GM19395 (cell line): Measurements from ENCODE around the gene ZKSCAN4.

ENCODE experiments used
- ATAC-seq: cut with Tn5 transposase; IDR thresholded peaks from one replicate; pipeline ENCODE4 v1.9.1; 2021; ENCODE audit warnings: mild to moderate bottlenecking, moderate library complexity; ENCODE audit not compliant: unreplicated experiment

Gene ZKSCAN4

DNA sequence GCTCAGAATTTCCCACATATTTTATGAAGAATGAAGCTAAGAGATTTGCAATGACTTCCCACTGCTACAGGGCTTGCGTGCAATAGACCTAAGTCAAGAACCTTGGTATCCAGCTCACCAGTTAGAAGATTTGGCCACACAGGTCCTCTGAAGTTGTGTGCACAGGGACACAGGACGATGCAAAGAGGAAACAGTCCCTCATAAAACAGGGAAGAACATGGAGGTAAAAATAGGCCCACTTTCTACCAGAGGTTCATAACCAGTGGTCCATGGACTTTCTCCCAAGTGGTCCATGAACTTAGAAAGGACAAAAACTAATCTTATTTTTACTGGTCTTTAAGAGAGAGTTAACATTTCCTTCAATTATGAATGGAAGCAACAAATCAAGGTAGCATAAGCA, 1.3 kb downstream of the ZKSCAN4 start:
- no peak for ATAC-seq

DNA sequence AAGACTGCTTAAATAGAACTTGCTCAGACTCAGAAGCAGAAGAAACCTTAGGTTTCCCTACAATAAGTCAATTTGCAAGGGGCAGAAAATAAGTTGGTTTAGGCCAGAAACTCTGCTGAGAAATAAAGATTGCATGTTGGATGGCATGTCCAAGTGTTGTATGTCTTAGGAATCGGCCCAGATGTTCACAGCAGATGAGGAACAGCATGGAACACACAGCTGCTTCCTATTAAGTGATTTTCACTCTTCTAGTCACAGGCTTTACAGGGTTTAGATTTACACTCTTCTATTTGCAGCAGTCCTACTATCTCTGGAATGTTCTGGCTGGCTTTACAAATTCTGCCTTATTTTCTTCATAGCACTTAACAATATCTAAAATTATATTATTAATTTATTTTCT, 3.2 kb downstream of the ZKSCAN4 start:
- ATAC-seq = no peak

DNA sequence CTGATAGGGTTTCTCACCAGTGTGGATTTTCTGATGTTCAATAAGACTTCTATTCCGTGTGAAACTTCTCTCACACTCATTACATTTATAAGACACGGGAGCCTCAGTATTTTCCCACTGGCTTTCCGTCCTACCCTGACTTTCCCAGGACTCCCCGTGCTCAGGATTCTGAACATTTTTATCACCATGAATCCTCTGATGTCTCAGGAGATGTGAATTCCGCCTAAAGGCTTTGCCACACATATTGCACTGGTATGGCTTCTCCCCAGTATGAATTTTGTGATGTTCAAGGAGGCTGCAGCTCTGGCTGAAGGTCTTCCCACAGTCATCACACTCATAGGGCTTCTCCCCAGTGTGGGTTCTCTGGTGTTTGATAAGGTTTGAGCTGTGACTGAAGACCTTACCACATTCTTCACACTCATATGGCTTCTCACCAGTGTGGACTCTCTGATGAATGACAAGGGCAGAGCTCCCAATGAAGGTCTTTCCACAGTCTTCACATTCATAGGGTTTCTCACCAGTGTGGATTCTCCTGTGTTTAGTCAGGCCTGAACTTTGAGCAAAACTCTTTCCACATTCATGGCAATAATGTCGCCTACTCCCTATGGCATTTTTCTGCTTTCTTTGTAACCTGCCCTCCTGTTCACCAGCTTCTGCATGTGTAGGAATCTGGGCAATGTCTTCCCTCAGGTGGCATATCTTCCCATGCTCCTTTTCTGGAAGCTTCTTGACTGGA, 6.7 kb downstream of the ZKSCAN4 start:
- no peak for ATAC-seq

DNA sequence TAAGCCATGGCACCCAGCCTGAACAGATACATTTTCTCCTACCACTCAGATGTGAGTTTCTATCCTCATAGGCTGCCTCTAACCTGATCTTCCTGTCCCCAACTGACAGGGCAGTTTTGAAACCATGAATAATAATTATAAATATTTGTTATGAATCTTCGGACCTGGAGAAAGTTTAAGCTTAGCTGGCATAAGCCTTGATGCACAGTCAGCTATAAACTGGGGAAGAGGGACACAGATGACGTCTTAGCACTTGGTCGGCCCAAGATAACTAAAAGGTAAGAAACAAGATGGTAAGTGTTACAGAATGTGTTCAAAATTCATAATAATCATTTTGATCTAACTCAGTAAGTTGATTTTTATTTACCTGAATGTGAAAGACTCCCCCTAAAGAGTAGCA, 8.1 kb downstream of the ZKSCAN4 start:
- no peak for ATAC-seq

DNA sequence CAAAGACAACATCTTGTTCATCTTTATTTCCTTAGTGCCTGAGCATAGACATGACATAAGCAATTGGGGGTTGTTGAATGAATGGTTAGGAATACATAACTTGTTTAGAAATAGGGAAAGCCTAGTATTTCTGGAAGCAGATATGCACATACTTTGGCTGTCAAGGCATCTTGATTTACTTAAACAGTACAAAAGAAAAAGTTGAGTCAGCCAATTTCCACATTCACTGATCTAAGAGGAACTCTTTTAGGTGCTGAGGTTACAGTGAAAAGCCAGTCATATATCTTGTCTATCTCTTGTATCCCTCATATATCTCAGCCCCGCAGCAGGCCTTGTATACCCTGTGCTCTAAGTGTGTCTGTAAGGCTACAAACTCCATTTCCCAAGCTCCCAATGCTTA, 11.6 kb downstream of the ZKSCAN4 start:
- no peak for ATAC-seq

DNA sequence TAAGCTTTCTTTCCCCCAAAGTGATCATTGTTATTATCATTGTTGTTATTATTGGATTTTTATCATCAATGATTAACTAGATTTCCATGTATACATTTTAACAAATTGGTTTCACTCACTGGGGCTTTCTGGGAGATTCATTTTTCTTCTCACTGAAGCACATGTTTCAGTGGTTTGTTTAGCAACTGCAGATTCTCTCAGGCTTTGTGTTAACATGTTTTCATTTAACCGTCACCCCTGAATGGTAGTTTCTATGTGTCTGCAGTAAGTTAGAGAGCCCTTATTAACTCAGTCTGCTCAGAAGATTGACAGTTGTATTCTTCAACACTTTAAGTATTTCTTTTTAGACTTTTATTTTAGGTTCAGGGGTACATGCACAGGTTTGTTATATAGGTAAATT, 12.4 kb downstream of the ZKSCAN4 start:
- ATAC-seq = no peak

DNA sequence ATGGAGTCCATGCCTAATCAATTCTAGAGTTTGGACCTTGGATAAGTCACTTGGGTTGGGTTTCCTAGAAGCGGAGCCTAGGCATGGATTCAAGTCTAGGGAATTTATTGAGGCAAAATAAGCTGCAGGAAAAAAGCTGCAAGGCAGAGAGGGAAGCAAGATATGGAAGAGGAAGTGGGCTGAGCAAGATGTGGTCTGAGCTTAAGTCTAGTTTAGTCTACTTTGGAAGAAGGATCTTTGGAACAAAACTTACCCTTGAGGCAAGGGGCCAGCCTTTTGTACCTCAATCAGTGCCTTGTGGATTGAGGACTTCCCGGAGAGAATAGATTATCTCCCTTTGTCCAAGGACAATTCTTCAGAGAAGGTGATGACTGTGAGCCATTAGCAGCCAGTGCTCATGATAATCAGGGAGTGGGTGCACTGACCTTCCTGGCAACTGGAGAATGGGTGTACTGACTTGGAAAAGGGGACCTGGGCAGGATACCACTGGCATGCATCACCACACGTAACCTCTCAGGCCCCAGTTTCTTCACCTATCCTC, 16.1 kb downstream of the ZKSCAN4 start:
- ATAC-seq = no peak

DNA sequence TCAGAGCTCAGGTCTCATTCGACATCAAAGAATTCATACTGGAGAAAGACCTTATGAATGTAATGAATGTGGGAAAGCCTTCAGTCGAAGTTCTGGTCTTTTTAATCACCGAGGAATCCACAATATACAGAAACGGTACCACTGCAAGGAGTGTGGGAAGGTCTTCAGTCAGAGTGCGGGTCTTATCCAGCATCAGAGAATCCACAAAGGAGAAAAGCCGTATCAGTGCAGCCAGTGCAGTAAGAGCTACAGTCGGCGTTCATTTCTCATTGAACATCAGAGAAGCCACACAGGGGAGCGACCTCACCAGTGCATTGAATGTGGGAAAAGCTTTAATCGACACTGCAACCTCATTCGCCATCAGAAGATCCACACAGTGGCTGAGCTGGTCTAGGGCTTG, 19.3 kb downstream of the ZKSCAN4 start:
- ATAC-seq = no peak

DNA sequence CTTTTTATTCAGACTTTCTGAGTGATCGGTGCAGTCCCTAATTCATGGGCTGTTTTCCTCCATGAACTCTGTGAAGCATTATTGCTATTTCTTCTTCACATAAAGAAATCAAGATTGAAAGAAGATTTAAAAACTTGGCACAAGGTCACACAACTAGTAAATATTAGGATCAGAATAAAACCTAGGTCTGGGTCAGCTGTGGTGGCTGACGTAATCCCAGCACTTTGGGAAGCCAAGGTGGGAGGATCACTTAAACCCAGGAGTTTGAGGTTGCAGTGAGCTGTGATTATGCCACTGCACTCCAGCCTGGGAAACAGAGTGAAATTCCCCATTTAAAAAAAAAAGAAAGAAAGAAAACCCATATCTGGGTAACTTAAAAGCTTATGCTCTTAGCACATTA, 25.6 kb downstream of the ZKSCAN4 start:
- no peak for ATAC-seq

DNA sequence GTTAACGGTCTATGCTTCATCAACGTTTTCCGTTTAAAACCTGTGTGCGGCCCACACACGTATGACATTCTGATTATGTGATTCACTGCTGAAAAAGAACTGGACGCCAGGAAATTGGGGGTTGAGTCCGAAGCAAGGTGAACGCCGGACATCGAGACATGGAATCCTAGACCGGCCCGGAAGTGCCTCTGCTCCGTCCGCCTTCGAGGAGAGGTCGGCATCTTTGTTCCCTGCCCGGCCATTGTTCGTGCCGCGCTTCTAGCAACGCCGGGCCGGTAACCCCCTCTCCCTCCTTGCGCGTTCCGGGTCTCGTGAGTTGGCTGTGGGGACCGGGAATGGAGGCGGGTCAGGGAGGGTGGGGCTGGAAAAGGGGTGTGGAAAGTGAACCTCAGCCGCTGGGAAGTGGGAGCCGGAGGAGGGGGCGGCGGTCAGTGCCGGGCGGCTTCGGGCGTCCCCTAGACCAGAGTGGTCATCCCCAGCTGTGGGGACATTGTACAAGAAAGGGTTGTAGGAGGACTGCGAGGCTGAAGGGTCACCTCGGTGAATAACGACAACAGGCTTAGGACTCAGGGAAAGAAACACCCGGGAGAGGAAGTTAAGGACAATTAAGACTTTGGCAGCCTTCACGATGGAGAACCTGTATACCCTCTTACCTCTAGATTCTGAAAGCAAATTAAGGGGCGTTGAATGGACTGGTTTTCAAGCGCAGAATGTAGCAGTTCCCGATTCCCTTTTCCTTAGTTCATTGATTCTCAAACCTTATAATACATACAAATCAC, 26.8 kb downstream of the ZKSCAN4 start, which contains the start of gene ZSCAN9:
TSS of gene ZSCAN9 (plus strand) at position 220 of the 779 bp plus-strand sequence. CDS start 1,810 bp downstream, outside the sequence.
- peak; percentile 81 for ATAC-seq

DNA sequence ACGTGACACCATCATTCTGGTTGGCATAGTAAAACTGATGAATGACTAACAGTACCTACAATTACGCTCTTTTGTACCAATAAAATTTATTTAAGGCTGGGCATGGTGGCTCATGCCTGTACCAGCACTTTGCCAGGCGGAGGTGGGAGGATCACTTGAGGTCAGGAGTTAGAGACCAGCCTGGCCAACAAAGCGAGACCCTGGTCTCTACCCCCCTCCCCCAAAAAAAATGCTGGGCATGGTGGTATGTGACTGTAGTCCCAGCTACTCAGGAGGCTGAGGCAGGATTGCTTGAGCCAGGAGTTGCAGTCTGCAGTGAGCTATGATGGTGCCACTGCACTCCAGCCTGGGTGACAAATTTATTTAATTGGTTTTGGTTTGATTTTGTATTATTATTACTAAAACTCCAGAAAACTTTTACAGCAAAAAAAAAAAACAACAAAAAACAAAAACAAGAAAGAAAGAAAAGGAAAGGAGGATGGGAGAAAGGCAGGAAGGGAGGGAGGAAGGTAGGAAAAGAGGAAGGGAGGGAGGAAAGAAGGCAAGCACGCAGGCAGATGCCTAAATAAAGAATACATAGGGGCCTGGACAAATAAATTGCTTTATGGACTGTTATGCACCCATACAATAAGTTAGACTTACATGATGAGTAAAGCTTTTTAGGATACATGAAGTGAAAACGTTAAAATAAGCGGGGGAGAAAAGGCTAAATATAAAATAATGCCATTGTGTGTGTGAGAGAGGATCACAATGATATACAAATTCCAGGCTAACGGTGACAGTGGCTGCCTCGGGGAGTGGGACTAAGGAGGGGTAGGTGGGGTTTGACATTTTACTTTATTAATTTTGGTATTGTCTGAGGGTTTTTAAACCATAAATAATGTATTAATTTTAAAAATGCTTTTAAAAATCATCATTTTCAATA, 27.7 kb downstream of the ZKSCAN4 start:
- peak; percentile 6 for ATAC-seq

DNA sequence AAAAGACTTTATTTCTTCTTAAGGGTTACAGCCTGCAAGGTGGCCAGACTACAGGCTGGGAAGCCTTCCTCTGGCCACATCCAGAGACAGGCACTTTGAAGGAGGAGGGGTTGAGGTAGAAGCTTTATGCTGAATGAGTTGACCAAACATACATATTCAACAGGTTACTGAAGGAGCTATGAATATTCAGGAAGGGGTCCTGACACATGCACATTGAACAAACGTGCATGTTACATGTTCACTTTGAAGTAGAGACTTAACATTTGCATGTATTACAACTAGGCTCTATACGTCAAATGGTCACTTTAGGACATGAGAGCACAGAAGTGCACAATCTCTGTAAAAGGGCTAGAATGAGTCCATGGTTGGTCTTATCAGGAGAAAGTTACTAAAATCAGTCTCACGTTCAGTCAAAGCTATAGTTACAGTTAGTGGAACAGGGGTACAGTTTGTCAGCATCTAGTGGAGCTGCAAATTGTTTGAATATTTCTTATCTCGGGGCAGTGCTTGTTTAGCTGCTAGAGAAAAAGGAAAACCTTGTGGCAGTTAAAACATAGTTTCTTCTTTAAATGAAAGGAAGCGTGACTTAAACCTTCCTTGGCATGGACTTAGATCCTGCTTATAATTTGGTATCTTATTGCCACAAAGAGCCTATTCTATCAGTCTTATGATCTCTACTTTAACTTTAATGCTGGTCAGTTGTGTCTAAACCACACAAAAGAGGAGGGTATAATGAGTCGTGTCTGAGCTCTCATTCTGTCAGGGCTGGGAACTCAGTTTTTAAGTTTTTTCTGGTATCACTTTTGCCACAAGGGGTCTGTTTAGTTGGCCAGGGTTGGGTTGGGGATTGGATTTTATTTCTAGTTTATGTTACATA, 31.6 kb downstream of the ZKSCAN4 start:
- ATAC-seq = no peak

DNA sequence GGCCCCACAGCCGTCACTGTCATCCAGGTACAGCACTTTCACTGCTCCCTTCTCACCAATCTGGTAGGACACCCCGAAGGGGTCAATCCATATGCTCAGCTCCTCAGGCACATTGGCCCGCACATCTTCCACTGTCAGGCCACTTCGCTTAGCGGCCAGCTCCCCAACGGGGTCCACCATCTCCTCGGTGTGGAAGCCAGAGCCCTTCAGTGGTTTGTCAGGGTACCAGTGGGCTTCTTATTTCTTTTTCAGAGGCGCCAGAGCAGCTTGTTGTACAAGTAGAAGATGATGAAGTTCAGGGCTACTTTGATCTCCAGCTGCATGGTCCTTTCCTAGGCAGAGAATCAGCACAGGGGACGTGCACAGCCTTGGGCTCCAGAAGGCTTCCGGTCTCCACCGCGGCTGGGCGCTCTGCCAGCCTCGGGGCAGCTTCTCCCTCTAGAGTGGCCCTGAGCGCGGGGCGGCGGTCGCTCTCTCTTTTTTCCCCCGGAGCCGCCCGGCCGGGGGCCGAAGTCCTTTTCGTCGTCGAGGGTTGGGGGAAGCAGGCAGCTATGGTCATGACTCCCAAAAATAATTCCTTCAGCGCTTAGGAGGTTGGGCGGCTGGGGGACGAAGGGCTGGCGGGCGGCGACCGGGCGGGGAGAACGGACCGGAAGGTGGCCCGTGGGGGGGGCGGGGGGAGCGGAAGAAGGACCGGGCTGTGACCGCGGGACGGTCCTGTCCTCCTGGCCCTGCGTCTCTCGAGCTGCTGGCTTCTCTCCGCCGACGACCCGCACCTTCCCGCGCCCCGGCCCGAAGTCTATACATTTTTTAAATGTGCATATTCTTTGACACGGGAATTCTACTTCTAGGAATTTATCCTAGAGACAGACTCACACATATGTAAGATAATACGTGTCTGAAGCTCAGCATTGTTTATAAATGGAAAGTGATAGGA, 33.5 kb downstream of the ZKSCAN4 start:
- peak; percentile 66 for ATAC-seq

DNA sequence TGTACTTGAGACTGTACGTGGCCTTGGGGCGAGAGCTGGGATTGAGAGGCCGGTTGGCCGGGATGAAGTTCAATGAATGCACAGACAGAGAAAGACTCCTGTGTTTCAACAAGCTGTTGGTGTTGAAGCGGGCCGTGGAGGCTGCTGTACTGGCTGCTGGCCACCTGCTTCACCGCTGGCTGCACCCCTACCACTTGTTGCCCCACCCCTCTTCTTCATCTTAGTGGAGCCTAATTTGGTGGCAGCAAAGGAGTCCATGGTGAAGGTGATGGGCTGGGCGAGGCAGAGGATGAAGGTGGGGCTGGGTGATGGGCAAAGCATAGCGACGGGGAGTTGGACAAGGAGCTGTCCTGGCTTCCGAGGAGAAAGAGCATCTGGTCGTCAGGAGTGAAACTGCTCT, 34.2 kb downstream of the ZKSCAN4 start:
- no peak for ATAC-seq

DNA sequence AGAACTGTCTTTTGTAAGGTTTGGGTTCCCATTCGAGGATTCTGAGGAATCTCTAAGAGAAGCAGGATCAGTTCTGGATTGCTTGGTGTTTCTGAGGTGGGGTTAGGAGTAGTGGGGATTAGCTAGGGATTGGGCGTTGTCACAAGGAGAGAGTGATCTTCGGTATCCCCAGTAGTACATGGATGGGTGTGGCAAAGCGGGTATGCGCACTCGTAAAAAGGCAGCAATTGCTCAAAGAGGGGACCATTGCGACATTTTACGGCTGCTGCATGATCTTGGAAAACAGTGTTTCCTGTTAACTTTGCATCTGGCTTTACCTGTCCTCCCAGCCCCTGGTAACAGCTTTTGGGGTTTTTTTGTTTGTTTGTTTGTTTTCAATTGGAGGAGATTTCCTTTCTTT, 36.6 kb downstream of the ZKSCAN4 start:
- no peak for ATAC-seq

DNA sequence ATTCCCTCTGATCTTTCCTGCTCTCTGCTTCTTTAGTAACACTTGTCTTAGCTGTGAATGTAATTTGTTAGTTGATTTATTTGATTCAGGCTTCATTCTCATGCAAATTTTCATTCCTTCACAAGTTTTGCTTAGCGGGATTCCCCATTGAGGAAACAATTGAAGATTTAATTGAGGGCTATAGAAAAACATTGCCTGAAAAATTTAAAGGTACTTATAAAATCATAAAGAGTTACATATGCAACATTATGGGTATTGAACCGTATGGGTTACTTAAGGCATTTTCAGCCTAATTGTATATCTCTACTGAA, 38.9 kb downstream of the ZKSCAN4 start:
- ATAC-seq = no peak

DNA sequence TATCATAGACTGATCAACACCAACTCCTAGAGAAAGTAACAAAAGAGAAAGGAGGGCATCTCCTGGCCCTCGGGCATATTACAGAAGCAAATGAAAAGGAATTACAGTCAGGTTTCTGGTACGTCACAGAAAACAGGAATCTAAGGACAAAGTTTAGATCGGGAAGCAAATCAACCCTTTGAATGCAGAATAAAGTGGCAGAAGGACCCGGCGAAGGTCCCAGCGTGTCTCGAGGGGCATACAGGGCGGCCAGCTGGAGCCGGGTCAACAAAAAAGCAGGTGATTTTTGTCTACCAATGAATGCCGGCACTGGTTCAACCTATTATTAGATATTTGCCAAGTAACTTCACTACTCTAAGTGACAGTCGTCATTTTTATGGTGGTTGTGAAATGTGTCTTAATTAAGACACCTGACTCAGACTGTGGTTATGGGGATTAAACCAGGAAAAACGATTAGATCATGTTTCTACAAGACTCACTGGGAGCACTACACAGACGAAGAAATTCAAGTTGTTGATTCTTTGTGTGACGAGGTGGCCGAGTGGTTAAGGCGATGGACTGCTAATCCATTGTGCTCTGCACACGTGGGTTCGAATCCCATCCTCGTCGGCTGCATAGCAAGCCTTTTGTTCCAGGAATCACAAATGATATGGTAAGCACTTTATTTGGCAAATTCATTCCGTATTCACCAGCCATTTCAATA, 39.4 kb downstream of the ZKSCAN4 start:
- ATAC-seq = peak; percentile 67

DNA sequence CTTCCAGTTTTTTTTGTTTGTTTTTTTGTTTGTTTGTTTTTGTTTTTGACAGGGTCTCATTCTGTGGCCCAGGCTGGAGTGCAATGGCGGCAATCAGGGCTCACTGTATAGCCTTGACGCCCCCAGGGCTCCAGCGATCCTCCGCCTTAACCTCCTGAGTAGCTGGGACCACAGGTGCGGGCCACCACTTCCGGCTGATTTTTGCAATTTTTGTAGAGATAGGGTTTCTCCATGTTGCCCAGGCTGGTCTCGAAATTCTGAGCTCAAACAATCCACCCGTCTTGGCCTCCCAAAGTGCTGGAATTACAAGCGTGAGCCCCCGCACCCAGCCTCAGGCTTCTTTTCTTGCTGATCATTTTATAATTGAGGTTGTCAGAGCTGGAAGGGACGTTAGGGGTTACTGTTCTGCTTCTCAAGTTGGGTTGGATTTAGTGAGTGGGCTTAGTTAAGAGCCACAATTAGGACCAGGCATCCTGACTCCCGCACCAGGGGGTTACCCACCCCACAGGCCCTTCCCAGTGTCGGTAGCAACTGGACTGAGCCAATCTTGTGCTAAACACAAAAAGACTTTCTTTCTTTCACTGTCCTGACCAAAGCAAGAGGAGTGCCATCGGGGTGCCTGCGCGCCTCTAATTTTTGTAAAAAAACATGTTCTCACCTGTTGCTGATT, 40.1 kb downstream of the ZKSCAN4 start:
- no peak for ATAC-seq
